RWPE2 (cell line): ENCODE measurements around the gene EGFR.

ENCODE experiments used
- ATAC-seq: fragments of 200-7000 bp; cut with Tn5 transposase; 3 replicates; pipeline ENCODE4 v1.9.1; 2021; ENCODE audit warnings: low read depth
- DNase-seq: peaks from one replicate; pipeline ENCODE4 v3.0.0-alpha.2; 2020; ENCODE audit warnings: low spot score
- H3K27ac ChIP-seq: fragments of 450-650 bp; 2 replicates; pipeline ENCODE4 v1.5.1; 2017; ENCODE audit warnings: mild to moderate bottlenecking; ENCODE audit not compliant: poor library complexity, severe bottlenecking
- H3K27me3 ChIP-seq: fragments of 250-450 bp; sonication (Bioruptor Pico); 2 replicates; pipeline ENCODE4 v1.5.1; 2021; ENCODE audit warnings: mild to moderate bottlenecking, moderate library complexity; ENCODE audit not compliant: insufficient read depth, poor library complexity, severe bottlenecking
- H3K36me3 ChIP-seq: fragments of 250-450 bp; sonication (Bioruptor Pico); 2 replicates; pipeline ENCODE4 v1.5.1; 2020; ENCODE audit warnings: low read depth, mild to moderate bottlenecking, moderate library complexity
- H3K4me1 ChIP-seq: fragments of 250-450 bp; sonication (Bioruptor Pico); 2 replicates; pipeline ENCODE4 v1.5.1; 2021; ENCODE audit warnings: mild to moderate bottlenecking, moderate library complexity; ENCODE audit not compliant: insufficient read depth, poor library complexity, severe bottlenecking
- H3K4me3 ChIP-seq: fragments of 250-450 bp; sonication (Bioruptor Pico); 2 replicates; pipeline ENCODE4 v1.5.1; 2021; ENCODE audit warnings: mild to moderate bottlenecking, moderate library complexity; ENCODE audit not compliant: severe bottlenecking
- H3K9me3 ChIP-seq: fragments of 250-450 bp; sonication (Bioruptor Pico); 2 replicates; pipeline ENCODE4 v1.5.1; 2021; ENCODE audit warnings: mild to moderate bottlenecking, moderate library complexity; ENCODE audit not compliant: severe bottlenecking
- TF ChIP-seq, protein P1 (sequence below): fragments of 450-650 bp; IDR thresholded peaks from one replicate; pipeline ENCODE4 v1.5.1; 2017; ENCODE audit warnings: mild to moderate bottlenecking, moderate library complexity; ENCODE audit not compliant: poor library complexity, severe bottlenecking

Gene EGFR

DNA sequence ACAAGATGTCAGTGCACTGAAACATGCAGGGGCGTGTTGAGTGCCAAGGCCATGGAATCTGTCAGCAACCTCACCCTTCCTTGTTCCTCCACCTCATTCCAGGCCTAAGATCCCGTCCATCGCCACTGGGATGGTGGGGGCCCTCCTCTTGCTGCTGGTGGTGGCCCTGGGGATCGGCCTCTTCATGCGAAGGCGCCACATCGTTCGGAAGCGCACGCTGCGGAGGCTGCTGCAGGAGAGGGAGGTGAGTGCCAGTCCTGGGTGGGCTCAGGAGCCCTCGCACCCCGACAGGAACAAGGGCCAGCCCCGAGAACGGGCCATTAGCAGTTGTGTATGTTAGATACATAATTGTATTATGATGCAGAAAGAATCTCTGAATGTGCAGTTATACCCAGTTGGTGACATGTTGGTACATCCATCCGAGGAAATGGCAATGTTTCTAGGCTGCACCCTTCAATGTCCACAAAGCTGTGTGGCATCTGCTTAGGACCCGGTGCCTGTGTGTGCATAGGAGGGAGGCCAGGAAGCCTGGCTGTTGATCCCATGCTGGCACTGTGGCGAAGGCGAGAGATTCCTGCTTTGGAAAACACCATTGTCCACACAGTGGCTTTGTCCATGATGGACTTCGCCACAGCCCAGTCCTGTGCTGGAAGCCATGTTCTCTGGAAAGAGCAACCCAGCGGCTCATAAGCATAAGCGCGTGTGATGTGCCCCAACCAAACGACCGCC lies 154.2 kb downstream of the EGFR start:
- peaks cover 98% of the 10 kb centered on the region for H3K36me3 ChIP-seq

DNA sequence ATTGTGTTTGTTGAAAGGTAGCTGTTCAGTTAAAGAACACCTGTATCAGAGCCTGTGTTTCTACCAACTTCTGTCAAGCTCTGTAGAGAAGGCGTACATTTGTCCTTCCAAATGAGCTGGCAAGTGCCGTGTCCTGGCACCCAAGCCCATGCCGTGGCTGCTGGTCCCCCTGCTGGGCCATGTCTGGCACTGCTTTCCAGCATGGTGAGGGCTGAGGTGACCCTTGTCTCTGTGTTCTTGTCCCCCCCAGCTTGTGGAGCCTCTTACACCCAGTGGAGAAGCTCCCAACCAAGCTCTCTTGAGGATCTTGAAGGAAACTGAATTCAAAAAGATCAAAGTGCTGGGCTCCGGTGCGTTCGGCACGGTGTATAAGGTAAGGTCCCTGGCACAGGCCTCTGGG lies 154.9 kb downstream of the EGFR start:
- H3K27me3 ChIP-seq = no peaks in the 10 kb centered on the region
- DNase-seq = no peak
- TF ChIP-seq, protein P1, sequence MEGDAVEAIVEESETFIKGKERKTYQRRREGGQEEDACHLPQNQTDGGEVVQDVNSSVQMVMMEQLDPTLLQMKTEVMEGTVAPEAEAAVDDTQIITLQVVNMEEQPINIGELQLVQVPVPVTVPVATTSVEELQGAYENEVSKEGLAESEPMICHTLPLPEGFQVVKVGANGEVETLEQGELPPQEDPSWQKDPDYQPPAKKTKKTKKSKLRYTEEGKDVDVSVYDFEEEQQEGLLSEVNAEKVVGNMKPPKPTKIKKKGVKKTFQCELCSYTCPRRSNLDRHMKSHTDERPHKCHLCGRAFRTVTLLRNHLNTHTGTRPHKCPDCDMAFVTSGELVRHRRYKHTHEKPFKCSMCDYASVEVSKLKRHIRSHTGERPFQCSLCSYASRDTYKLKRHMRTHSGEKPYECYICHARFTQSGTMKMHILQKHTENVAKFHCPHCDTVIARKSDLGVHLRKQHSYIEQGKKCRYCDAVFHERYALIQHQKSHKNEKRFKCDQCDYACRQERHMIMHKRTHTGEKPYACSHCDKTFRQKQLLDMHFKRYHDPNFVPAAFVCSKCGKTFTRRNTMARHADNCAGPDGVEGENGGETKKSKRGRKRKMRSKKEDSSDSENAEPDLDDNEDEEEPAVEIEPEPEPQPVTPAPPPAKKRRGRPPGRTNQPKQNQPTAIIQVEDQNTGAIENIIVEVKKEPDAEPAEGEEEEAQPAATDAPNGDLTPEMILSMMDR = no peak
- peaks cover 98% of the 10 kb centered on the region for H3K36me3 ChIP-seq
- no peaks in the 10 kb centered on the region for H3K9me3 ChIP-seq
- no peak for ATAC-seq
- H3K27ac ChIP-seq = no peak overlapping the region
- no peaks in the 10 kb centered on the region for H3K4me1 ChIP-seq
- H3K4me3 ChIP-seq = no peak overlapping the region

More for the DNA sequence above, 154.2 kb downstream of the EGFR start:
- H3K27ac ChIP-seq = no peak overlapping the region
- H3K4me3 ChIP-seq = no peak overlapping the region
- H3K4me1 ChIP-seq = no peaks in the 10 kb centered on the region
- H3K9me3 ChIP-seq = no peaks in the 10 kb centered on the region
- no peaks in the 10 kb centered on the region for H3K27me3 ChIP-seq
- TF ChIP-seq, protein P1 = no peak
- DNase-seq (no peak), ATAC-seq (no peak)

DNA sequence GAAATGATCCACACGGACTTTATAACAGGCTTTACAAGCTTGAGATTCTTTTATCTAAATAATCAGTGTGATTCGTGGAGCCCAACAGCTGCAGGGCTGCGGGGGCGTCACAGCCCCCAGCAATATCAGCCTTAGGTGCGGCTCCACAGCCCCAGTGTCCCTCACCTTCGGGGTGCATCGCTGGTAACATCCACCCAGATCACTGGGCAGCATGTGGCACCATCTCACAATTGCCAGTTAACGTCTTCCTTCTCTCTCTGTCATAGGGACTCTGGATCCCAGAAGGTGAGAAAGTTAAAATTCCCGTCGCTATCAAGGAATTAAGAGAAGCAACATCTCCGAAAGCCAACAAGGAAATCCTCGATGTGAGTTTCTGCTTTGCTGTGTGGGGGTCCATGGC lies 155.6 kb downstream of the EGFR start:
- TF ChIP-seq, protein P1 = no peak
- H3K27me3 ChIP-seq = no peaks in the 10 kb centered on the region
- H3K4me3 ChIP-seq = no peak overlapping the region
- H3K27ac ChIP-seq = no peak overlapping the region
- H3K36me3 ChIP-seq = peaks cover 98% of the 10 kb centered on the region
- H3K4me1 ChIP-seq = no peaks in the 10 kb centered on the region
- ATAC-seq (no peak), DNase-seq (no peak)
- no peaks in the 10 kb centered on the region for H3K9me3 ChIP-seq

DNA sequence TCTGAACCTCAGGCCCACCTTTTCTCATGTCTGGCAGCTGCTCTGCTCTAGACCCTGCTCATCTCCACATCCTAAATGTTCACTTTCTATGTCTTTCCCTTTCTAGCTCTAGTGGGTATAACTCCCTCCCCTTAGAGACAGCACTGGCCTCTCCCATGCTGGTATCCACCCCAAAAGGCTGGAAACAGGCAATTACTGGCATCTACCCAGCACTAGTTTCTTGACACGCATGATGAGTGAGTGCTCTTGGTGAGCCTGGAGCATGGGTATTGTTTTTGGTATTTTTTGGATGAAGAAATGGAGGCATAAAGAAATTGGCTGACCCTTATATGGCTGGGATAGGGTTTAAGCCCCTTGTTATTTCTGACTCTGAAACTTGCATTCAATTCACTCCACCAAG lies 156.0 kb downstream of the EGFR start:
- DNase-seq (no peak), ATAC-seq (no peak)
- H3K9me3 ChIP-seq = no peaks in the 10 kb centered on the region
- H3K36me3 ChIP-seq = peaks cover 98% of the 10 kb centered on the region
- TF ChIP-seq, protein P1 = no peak
- H3K4me1 ChIP-seq = no peaks in the 10 kb centered on the region
- H3K27me3 ChIP-seq = no peaks in the 10 kb centered on the region
- H3K27ac ChIP-seq = no peak overlapping the region
- no peak overlapping the region for H3K4me3 ChIP-seq

DNA sequence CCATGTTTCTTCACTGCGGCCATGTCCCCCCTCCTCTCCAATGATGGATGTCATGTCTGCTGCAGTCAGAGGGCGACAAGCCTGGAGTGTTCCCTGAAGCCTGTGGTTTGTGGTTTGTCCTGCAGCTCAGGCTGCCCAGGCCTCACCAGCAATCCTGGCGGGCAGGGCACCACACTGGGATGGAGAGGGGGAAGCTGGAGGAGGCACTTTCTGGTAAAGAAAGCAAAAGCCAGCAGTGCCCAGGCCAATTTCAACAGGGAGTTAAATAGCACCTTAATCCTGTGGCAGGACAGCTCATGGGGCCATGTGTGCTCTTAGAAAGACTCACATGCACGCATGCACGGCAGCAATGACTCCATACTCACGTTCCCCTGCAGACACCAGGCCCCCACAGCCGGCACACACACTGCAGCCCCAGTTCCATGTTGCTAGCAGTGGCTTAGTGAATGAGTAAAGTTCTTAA lies 158.3 kb downstream of the EGFR start:
- Histone ChIP-seq H3K36me3 (peaks cover 98% of the 10 kb centered on the region), H3K27ac (no peak overlapping the region)

More for the DNA sequence above, 158.3 kb downstream of the EGFR start:
- ATAC-seq (no peak), DNase-seq (peak; percentile 26)
- TF ChIP-seq, protein P1 = no peak
- Histone ChIP-seq H3K9me3 (no peaks in the 10 kb centered on the region), H3K4me1 (no peaks in the 10 kb centered on the region), H3K4me3 (no peak overlapping the region), H3K27me3 (no peaks in the 10 kb centered on the region)
